HL-60 (cell line): Measurements from ENCODE around the gene CCDC120.

ENCODE experiments used
- POLR2AphosphoS5 ChIP-seq: IDR thresholded peaks from 2 replicates; pipeline ENCODE4 v1.6.1; 2012; ENCODE audit warnings: low read depth
- TF ChIP-seq, protein P1 (sequence below): IDR thresholded peaks from one replicate; pipeline ENCODE4 v1.5.1; 2011; ENCODE audit warnings: low read length, control low read depth, inconsistent platforms; ENCODE audit not compliant: insufficient read depth

DNA sequence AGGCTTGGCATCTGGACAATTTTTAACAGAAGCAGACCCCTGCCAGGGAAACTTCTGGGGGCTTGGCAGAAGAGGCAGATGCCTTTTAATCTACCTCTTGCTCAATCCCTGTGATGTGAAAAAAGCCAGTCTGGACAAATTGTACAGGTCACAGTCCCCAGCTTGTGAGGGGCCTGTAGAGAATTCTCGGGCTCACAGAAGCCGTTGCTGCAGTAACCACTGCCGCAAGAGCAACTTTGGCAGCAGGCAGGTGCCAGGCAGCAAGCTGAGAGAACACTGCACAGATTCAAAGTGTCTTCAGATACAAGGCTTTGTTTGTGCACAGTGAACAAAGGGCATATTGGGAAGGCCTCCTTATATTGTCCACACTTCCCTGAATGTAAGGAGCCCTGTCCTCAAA lies 53.0 kb downstream of the CCDC120 start:
- TF ChIP-seq, protein P1, sequence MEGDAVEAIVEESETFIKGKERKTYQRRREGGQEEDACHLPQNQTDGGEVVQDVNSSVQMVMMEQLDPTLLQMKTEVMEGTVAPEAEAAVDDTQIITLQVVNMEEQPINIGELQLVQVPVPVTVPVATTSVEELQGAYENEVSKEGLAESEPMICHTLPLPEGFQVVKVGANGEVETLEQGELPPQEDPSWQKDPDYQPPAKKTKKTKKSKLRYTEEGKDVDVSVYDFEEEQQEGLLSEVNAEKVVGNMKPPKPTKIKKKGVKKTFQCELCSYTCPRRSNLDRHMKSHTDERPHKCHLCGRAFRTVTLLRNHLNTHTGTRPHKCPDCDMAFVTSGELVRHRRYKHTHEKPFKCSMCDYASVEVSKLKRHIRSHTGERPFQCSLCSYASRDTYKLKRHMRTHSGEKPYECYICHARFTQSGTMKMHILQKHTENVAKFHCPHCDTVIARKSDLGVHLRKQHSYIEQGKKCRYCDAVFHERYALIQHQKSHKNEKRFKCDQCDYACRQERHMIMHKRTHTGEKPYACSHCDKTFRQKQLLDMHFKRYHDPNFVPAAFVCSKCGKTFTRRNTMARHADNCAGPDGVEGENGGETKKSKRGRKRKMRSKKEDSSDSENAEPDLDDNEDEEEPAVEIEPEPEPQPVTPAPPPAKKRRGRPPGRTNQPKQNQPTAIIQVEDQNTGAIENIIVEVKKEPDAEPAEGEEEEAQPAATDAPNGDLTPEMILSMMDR, result no peak
- TF ChIP-seq POLR2AphosphoS5, result no peak
